HG02970 (cell line): ENCODE data around the gene DHX36.
A peak's percentile ranks its signal among the peaks of the same experiment; 100 is the strongest.

Source experiments
- ATAC-seq: cut with Tn5 transposase; IDR thresholded peaks from one replicate; pipeline ENCODE4 v1.9.1; 2021; ENCODE audit warnings: mild to moderate bottlenecking, moderate library complexity, moderate number of reproducible peaks; ENCODE audit not compliant: unreplicated experiment, low FRiP score

DHX36 gene

GRCh38 chr3:154290187-154290586 is 34.1 kb downstream of the DHX36 start:
- no peak for ATAC-seq

GRCh38 chr3:154285221-154285620 is 39.1 kb downstream of the DHX36 start:
- ATAC-seq = no peak

- ATAC-seq = no peak
Observed at GRCh38 chr3:154280161-154280560, 44.1 kb downstream of the DHX36 start.

- ATAC-seq = no peak
Observed at GRCh38 chr3:154275965-154276364, 48.3 kb downstream of the DHX36 start.

GRCh38 chr3:154275292-154275691 is 49.0 kb downstream of the DHX36 start:
- ATAC-seq = no peak

GRCh38 chr3:154274348-154274747 is 49.9 kb downstream of the DHX36 start:
- ATAC-seq = no peak

GRCh38 chr3:154273381-154273780 is 50.9 kb downstream of the DHX36 start:
- no peak for ATAC-seq

- ATAC-seq = no peak
Observed at GRCh38 chr3:154254527-154254926, 69.8 kb downstream of the DHX36 start.

GRCh38 chr3:154252759-154253638 is 71.3 kb downstream of the DHX36 start:
- peak; percentile 76 for ATAC-seq

- ATAC-seq = no peak
Observed at GRCh38 chr3:154251610-154252009, 72.7 kb downstream of the DHX36 start.

- ATAC-seq = no peak
Observed at GRCh38 chr3:154250291-154250690, 74.0 kb downstream of the DHX36 start.

GRCh38 chr3:154247806-154248415 is 76.4 kb downstream of the DHX36 start:
- no peak for ATAC-seq

GRCh38 chr3:154244644-154245043 is 79.6 kb downstream of the DHX36 start:
- ATAC-seq = no peak

- no peak for ATAC-seq
Observed at GRCh38 chr3:154243353-154243752, 80.9 kb downstream of the DHX36 start.

GRCh38 chr3:154242766-154243165 is 81.5 kb downstream of the DHX36 start:
- no peak for ATAC-seq

GRCh38 chr3:154241496-154241895 is 82.8 kb downstream of the DHX36 start:
- no peak for ATAC-seq

- ATAC-seq = no peak
Observed at GRCh38 chr3:154240235-154240634, 84.1 kb downstream of the DHX36 start.

GRCh38 chr3:154236331-154236730 is 88.0 kb downstream of the DHX36 start:
- no peak for ATAC-seq

- ATAC-seq = no peak
Observed at GRCh38 chr3:154235330-154235729, 89.0 kb downstream of the DHX36 start.

- ATAC-seq = no peak
Observed at GRCh38 chr3:154229217-154229590, 95.1 kb downstream of the DHX36 start.

GRCh38 chr3:154228561-154229216 is 95.6 kb downstream of the DHX36 start:
- no peak for ATAC-seq
